Measurements from ENCODE around the gene GPR15.
"Not testable (repeated sequence)": the region's sequence is repeated elsewhere in the genome, so short reads cannot be mapped to it uniquely, and the experiment has no call there.

Gene GPR15

DNA sequence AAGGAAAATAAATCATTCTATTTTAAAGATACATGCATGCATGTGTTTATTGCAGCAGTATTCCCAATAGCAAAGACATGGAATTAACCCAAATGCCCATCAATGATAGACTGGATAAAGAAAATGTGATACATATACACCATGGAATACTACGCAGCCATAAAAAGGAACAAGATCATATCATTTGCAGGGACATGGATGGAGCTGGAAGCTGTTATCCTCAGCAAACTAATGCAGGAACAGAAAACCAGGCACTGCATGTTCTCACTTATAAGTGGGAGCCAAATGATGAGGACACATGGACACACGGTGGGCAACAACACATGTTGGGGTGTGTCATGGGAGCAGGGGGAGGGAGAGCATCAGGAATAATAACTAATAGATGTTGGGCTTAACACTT lies 28.0 kb downstream of the GPR15 start:
- DNase-seq, result not testable (repeated sequence)

DNA sequence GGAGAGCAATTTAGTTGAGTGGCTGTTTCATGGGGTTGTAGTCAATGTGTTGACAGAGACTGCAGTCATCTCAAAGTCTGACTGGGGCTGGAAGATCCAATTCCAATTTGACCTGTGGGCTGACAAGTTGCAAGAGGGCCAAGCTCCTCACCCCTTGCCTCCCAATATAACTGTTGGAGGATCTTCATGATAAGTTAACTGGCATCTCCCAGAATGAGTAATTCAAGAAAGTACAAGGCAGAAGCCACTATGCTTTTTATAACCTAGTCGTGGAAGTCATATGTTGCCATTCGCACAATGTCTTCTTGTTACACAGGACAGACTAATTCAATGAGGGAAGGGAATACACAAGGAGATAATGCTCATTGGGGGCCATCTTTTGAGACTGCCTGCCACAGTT lies 29.1 kb downstream of the GPR15 start:
- DNase-seq, result no peak

- no peak for DNase-seq
These were observed 30.1 kb downstream of the GPR15 start for GRCh38 chr3:98561727-98562521.

DNA sequence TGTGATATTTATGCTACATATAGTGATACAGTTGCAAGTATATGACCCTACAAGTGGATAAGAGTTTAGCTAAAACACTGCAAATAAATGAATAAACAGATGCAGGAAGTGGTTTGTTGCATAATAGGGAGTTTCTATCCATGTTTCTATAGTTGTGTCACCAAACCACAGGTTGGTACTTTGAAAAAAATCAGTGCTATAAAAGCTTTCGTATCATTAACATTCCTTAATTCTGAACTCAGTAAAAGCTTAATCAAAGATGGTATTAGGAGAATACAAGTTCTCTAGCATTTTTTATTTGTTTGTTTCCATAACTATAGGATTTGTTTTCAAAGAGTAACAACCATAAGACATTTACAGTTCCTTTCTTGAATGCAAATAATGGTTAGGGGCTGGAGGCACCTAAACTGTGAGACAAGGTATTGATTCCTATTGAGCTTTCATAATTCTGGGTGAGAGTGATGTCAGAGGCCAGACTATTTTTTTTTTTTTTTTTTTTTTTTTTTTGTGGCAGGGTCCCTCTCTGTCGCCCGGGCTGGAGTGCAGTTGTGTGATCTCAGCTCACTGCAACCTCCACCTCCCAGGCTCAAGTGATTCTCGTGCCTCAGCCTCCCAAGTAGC lies 32.0 kb downstream of the GPR15 start:
- no peak for DNase-seq

- DNase-seq, result no peak
These were observed 32.7 kb downstream of the GPR15 start for GRCh38 chr3:98564282-98565005.

GRCh38 chr3:98565237-98565643 lies 33.5 kb downstream of the GPR15 start:
- no peak for DNase-seq

DNA sequence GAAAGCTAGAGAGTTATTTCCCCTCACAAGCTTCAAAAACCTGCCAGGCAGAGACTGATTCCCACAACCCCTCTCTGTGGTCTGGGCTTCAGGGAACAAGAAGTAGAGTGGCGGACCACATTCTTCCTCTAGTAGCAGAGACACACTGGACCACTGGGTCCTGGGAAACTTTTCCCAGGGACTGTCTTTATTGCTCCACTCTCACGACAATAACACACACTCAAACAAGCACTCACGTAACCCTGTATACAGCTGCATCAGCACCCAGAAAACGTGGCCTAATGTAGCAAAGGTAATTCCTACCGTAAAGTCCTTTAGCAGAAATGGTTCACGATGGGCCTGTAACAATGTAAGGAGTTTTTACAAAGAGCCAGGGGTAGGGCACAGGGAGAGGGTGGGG lies 34.1 kb downstream of the GPR15 start:
- no peak for DNase-seq

- no peak for DNase-seq
These were observed 36.0 kb downstream of the GPR15 start for GRCh38 chr3:98567666-98568270.

DNA sequence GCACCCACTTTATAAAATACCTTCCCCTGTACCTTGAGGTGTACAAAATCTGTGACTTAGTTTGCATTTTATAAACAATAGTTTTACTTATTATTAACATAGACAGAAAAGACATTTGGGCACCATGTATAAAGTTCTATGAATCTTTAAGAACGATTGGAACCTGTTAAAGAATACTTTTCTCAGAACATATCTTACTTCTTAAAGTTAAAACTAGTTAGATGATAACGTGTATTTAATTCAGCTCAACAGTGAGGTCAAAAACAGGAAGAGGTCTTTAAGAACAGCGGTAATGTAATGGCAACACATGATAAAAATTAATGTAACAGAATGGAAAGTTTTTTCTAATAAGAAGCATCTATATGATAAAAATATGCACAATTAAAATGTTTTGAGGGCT lies 36.6 kb downstream of the GPR15 start:
- no peak for DNase-seq

DNA sequence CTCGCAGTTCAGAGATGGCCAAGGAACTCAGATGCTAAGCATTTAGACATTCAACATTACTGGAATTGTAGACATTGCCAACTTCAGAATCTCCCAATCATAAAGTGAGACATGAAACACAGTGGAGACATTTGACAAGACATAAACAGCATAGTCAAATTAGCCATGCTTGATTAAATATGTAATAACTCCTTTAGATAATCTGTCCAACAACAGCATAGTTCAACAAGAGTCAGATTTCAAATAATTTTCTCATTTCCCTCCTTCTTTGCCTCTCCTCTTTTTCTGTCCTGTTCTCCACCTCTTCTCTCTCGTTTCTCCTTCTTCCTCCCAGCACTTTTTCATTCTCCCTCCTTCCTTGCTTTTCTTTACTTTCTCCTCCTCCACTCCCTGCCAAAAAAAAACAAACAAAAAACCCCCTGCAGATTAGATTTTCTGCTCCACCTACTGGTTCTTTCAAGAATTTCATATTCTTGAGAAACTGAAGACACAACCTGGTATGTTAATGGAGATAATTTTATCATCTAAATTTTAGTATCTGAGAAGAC lies 41.5 kb downstream of the GPR15 start:
- no peak for DNase-seq

- no peak for DNase-seq
These were observed 42.4 kb downstream of the GPR15 start for GRCh38 chr3:98574132-98574531.

GRCh38 chr3:98577178-98577895 lies 45.6 kb downstream of the GPR15 start:
- DNase-seq, result no peak

DNA sequence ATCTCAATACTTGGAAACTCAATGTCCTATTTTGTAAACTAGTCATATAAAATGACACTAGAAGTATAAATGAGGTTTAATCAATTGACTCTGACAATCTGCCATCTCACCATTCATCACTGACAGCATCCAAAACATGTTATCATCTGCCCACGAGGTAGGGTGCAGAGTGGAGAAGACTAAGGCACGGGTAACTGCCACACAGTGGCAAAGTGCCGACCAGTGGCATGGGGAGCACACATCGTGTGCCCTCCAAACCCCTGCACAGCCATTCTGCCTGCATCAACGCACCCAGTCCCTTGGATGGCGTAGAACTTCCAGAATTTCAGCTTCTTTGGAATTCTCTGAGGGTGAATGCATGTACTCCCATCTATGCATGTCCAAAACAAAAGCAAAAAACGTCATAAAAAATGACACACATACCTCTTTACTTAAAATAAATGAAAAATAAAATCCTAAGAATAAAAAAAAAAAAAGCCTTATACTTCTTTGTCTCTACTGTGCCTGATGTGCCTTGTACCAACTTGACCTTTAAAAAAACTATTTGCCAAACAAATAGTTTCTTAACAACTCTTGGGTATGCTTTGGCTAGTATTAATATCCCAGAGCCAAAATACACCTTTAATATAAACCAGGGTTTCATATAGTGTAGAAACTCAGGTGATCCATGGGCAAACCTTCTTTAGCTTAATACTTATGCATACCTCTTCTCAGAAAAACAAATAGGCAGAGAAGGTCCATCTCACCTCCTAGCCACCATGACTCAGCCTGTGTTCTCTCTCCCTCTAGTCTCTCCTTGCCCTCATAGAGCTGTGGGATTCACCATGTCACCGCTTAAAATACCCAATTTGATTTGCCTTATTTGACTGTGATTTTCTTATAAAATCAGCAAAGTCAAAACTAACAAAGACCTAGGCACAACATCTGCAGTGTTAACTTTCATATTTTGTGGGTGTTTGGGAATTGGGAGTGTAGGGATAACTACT lies 48.9 kb downstream of the GPR15 start:
- no peak for DNase-seq

DNA sequence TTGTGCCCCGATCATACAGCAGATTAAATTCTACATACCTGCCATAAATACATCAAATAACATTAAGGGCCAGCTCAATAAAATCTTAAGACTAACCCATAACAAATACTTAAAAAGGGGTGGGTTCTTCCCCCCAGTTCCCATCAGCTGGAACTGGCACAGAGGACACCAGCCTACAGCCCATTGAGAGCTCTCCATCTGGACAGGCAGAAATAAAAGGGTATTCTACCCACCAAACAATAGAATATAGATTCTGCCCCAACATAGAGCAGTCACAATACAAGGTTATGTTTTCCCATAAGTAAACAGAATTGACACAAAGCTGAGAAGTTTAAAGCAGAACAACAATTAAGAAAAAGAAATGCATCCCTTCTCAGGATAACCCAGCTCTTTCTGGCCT lies 49.7 kb downstream of the GPR15 start:
- DNase-seq, result no peak

GRCh38 chr3:98582042-98582441 lies 50.3 kb downstream of the GPR15 start:
- DNase-seq, result no peak

DNA sequence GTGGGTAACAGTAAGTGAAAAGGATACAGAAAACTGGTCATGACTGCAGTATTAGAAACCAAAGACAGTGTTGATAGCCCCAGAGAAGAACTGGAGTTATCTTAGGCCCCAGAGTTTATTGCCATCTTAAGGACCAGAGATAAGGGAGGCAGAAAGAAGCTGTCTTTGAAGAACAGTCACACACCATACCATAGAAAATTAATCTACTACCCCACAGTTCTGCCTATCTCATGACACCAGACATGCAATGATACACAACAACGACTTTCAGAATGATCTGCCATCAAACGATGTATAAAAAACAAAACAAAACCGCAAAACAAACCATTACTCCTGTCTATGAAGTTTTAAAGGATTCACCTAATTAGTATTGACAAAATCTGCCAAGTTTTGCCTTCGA lies 52.0 kb downstream of the GPR15 start:
- no peak for DNase-seq

All from cortex of kidney (tissue), 1 donor.